Body of pancreas (tissue), 4 donors: ENCODE measurements around the gene ADCK2.

Source experiments
- CTCF ChIP-seq, 7 experiments: fragments of 450-650 bp in 4 of 7; fragments of 200-600 bp in 3 of 7; sonication (generic) in 3 of 7; IDR thresholded peaks; one replicate each; pipeline ENCODE4 v1.5.1; 2016 to 2019; ENCODE audit warnings: antibody characterized with exemption in 7 of 7
- POLR2A ChIP-seq, 3 donors: fragments of 450-650 bp; IDR thresholded peaks; one replicate each; pipeline ENCODE4 v1.6.1; 2016; ENCODE audit warnings: antibody characterized with exemption in 3 of 3, mild to moderate bottlenecking in 2 of 3

GRCh38 chr7:140673774-140674155, 1.0 kb downstream of the ADCK2 start:
- TF ChIP-seq CTCF (IDR thresholded peaks at IDR 0.05) (no peak), POLR2A (IDR thresholded peaks at IDR 0.05) (no peak)
